GM19025 (cell line): Measurements from ENCODE around the gene NFATC2.
"Not testable (repeated sequence)": the region's sequence is repeated elsewhere in the genome, so short reads cannot be mapped to it uniquely, and the experiment has no call there.

Experiments
- ATAC-seq: cut with Tn5 transposase; IDR thresholded peaks from one replicate; pipeline ENCODE4 v1.9.1; 2021; ENCODE audit warnings: mild to moderate bottlenecking, low read depth, moderate library complexity; ENCODE audit not compliant: unreplicated experiment

The NFATC2 gene

GRCh38 chr20:51482836-51483473 is 59.6 kb downstream of the NFATC2 start:
- ATAC-seq: no peak

DNA sequence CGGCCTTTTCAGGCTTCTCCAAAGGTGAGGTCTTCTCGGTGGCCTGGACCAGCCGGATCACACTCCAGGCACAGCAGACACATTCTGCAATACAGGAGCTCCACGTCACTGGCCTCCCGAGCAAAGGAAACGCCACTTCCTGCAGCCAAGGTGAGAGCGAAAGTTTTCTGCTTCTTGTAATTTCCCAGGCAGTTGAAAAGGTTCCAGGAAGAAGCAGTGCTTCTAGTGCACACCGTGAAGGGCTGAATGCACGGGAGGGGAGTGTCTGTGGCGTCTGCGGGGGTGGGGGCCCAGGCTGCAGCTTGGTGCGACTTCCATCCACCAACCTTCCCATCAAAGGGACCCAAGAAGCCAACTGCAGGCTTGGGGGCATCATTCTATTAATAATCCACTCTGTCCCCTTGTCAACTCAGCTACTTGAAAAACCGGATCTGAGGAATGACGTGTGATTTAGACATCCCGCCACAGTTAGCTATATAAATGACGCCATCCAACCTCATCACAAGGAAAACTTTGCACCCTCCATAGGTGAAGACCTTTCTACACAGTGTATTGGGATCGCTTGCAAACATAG is 61.1 kb downstream of the NFATC2 start:
- no peak for ATAC-seq

GRCh38 chr20:51480507-51481270 is 61.8 kb downstream of the NFATC2 start:
- peak; percentile 80 for ATAC-seq

DNA sequence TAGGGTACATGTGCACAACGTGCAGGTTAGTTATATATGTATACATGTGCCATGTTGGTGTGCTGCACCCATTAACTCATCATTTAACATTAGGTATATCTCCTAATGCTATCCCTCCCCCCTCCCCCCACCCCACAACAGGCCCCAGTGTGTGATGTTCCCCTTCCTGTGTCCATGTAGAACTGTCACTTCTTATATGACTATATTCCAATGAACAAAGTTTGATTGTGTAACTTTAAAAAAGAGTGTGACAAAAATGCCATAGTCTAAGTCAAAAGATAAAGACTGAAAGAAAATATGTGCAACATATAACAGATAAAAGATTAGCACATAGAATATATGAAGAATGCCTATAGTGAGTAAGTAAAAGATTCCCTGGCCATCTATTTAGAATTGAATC is 66.4 kb downstream of the NFATC2 start:
- ATAC-seq: not testable (repeated sequence)

DNA sequence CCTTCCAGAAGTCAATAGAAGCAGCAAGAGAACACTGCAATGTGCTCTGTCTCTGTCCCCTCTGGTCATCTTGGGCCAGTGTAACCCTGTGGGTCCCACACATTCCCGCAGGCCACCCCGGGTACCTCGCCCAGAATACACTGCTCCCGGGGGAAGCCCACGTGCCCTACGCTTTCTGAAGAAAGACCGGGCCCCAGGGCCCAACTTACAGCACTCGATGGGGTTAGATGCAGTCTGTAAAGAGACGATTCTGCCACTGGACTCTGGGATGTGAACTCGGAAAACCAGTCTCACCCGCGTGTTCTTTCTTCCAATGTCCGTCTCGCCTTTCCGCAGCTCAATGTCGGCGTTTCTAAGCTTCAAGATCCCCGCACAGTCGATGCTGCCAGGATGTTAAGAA is 68.7 kb downstream of the NFATC2 start:
- ATAC-seq: no peak

GRCh38 chr20:51473256-51473655 is 69.3 kb downstream of the NFATC2 start:
- ATAC-seq: no peak

GRCh38 chr20:51470907-51471411 is 71.6 kb downstream of the NFATC2 start:
- no peak for ATAC-seq

GRCh38 chr20:51470499-51470820 is 72.1 kb downstream of the NFATC2 start:
- ATAC-seq: no peak

DNA sequence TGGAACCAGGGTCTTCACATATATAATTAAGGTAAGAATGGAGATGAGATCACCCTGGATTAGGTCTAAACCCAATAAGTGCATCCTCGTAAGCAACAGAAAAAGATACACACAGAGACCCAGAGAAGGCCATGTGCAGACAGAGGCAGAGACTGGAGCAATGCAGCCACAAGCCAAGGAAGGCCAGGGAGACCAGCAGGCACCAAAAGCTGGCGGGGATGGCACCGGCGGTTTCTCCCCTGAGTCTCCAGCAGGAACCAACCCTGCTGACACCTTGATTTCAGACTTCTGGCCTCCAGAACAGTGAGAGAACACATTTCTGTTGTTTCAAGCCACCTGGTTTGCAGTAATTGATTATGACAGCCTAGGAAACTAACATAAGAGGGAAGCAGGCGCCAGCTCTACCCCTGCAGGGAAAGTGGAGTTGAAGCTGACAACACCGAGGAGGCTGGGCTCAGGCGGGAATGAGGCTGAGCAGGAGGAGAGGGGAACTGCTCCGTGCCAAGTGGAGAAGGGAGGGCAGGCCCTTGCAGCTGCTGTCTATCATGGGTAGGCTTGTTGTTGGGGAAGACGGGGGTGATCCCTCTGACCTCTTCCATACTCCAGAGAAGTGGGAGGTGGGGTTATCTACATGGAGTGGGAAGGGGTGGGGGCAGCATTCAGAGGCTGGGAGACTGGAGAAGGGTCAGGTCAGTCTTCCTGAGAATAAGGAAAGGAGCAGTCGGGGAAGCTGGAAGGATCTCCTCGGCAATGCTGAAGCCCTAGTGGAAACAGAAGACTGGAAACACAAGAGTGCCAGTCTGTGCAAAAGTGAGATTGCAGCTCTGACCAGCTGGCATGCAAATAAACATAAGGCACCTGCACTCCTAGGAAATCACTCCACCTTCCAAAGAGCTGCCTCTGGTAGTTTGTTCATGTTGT is 72.7 kb downstream of the NFATC2 start:
- ATAC-seq: no peak

GRCh38 chr20:51469046-51469445 is 73.5 kb downstream of the NFATC2 start:
- no peak for ATAC-seq

DNA sequence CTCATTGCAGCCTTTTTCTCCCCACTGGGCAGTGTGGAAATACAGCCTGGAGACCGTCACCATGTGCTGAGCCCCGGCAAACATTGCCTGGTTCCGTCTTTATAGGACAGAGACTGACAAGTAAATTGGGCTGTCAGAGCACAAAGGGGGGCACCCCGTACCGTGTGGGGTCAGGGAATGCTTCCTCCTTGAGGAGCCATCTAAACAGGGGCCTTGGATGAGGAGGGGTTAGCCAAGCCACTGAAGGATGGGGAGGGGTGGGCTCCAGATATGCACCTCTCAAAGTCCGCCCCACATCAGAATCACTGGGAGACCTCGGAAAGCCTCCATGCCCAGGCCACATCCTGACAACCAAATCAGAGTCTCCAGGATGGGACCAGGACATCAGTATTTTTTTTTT is 73.9 kb downstream of the NFATC2 start:
- no peak for ATAC-seq

GRCh38 chr20:51467956-51468626 is 74.4 kb downstream of the NFATC2 start:
- no peak for ATAC-seq

- no peak for ATAC-seq
Measured at GRCh38 chr20:51463998-51464397, 78.5 kb downstream of the NFATC2 start.

DNA sequence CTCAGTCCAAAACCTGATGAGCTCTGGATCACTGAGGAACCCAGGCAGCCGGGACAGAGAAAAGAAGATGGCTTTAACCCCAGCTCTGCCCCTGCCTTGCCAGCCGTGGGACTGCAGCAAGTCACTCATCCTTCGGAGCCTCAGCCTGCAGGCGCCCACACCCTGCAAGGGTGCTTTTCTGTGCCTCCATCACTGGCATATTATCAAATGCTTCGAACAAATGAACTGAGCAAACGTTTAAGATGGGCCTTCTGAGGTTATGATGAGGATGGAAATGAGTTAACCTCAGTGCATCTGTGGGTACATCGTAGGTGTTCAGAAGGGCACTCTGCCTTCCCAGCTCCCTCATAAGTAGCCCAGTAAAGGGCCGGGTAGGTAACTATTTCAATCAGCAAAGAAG is 79.0 kb downstream of the NFATC2 start:
- no peak for ATAC-seq

DNA sequence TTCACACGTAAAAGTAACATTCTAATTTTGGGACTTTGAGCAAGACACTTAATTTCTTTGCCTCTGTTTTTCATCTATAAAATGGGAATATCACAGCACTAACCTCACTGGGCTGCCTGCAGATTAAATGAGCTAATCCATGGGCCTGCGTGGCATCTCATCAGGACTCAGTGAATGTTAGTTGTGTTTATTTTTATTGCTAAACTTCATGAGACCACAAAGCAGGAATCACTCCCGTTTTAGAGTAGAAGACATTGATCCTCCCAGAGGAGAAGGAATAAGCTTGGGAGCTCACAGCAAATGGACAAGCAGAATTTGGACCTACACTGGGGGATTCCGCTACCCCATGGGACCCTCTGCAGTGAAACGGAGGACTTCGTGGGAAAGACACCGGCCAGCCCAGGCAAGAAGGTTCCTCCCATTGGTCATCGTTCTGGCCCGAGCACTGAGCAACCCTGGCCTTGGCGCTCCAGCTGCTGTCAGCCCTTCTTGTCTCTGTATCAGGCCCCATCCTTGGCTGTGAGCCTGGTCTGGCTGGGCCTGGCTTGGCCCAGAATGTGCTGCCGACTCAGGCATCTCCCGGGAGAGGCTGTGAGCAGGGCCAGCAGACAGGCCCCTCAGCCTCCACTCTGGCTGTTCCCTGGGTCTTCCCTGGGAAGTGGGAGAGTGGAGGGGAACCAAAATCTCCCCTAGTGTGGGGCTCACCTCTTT is 79.8 kb downstream of the NFATC2 start:
- no peak for ATAC-seq

DNA sequence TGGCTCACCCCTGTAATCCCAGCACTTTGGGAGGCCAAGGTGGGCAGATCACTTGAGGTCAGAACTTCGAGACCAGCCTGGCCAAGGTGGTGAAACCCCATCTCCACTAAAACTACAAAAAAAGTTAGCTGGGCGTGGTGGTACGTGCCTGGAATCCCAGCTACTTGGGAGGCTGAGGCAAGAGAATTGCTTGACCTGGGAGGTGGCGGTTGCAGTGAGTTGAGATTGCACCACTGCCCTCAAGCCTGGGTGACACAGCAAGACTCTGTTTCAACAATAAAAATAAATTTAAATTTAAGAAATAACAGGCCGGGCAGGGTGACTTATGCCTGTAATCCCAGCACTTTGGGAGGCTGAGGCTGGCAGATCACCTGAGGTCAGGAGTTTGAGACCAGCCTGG is 80.7 kb downstream of the NFATC2 start:
- not testable (repeated sequence) for ATAC-seq

DNA sequence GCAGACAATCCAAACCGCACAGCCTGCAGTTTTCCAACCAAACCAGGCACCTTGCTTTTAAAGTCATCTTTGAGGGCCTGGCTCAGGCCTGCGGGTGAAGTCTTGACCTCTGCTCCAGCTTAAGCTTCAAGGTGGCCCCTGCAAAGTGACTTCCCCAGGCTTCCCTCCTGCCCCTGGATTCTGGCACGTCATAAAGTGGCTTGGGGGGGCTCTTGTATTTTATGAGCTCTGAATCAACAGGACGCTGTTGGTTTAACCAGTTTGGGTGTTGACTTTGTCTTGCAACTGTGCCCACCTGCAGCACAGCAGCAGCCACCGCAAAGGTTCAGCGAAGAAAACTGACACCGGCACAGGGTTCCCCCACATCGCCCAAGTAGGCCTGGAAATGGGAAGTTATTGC is 81.2 kb downstream of the NFATC2 start:
- ATAC-seq: no peak

DNA sequence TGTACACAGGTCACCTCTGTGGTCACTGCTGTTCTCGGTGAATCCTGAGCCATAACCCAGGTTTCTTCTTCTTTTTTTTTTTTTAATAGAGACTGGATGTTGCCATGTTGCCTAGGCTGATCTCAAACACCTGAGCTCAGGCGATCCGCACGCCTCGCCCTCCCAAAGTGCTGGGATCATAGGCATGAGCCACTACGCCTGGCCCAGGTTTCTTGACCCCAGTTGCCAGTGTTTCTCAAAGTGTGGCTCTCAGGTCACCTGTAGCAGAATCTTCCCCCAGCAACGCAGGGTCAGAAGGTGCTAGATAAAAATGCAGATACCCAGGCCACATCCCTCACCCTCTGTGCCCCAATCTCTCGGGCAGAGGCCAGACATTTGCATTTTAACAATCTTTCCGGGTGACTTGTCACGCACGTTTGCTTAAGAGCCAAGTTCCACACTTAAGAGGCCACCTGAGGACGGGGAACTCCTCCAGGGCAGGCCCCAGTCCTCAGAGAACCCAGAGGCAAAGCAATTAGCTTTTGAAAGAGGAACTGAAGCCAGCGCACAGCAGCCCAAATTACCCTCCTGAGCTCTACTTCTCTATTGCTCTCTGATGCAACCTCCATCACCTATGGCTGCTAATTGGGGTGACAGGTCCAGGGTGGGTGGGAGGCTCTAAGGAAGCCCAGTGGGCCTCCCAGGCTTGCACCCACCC is 81.8 kb downstream of the NFATC2 start:
- peak; percentile 94 for ATAC-seq

DNA sequence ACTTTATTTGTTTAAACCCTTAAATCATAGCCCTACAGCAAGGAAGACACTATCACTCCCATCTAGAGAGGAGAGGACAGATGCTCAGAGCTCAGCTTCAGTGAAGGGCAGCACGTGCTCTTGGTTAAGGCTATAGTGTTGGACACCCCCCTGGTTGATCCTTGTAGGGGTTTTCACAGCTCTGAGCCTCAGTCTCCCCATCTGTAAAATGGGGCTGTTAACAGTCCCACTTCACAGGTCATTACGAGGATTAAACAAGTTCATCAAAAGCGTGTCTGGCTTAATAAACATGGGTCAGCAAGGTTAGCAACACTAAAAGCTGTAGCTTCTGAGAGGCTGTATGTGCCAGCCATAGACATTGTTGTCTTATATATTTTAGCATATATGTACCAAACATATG is 82.4 kb downstream of the NFATC2 start:
- ATAC-seq: no peak
